Myometrial cell (primary cell): ENCODE results near the gene SLC45A1. TPM values are rescaled to one million over a fixed set of nuclear protein-coding genes. Genes with fewer than 3 reads are reported as not detected.

Experiments
- total RNA-seq: library from RNA; depleted of rRNA; stranded (reverse); fragments of >200 nt; gene quantifications from 2 replicates; pipeline ENCODE4 v1.2.3, GENCODE V29; 2015

SLC45A1 gene
- 5.8 and 12.2 TPM in 2 replicates for total RNA-seq

DNA sequence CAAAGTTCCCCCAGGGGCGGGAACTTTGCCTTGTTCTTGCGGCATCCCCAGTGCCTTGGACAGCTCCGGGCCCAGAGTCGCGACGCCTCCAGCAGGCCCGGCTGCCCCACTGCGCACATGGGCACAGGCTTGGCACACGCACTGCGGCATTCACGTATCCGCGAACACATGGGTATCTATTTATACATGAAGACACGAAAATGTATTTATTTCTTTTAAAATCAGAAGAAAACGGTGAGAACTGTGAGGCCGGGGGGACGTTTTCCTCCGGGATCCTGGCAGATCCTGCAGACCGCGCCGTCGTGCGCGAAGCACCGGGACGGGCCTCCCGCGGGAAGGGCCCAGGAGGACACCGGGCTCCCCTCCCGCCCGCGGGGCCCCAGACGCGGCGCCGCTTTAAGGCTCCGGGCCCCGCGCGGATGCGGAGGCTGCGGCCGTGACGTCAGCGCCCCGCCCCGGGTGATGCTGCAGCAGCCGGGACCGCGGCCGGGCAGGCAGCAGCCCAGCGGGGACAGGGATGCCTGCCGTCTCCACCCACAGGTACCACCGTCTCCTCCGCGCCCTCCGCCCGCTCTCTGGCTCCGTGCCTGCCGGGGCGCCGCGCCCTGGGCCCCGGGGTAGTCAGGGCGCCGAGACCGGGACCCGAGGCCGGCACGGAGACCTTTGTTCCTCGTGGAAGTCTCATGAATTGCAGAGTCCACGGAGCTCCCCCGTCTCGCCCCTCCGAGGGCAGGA is at the start of gene SLC45A1:
TSS of gene SLC45A1 (plus strand) at position 468 of the 735 bp plus-strand sequence. CDS start 6,216 bp downstream, outside the sequence.

